A549 (cell line): ENCODE results near the gene MAGI2.
A peak's percentile ranks its signal among the peaks of the same experiment; 100 is the strongest.

ENCODE experiments used
- CHD2 ChIP-seq: fragments of 150-350 bp; IDR thresholded peaks from 2 replicates; pipeline ENCODE4 v1.6.1; 2014; ENCODE audit warnings: low read length; ENCODE audit not compliant: partially characterized antibody
- EP300 ChIP-seq, 2 experiments: fragments of >200 bp; sonication (Bioruptor Twin); formaldehyde crosslinking; IDR thresholded peaks; 2 replicates in 1 of 2; 3 replicates in 1 of 2; pipeline ENCODE4 v1.6.1; 2016 to 2017
- ESRRA ChIP-seq: fragments of 150-350 bp; IDR thresholded peaks from 2 replicates; pipeline ENCODE4 v1.6.1; 2014; ENCODE audit warnings: mild to moderate bottlenecking, low read length, borderline replicate concordance
- JUNB ChIP-seq: fragments of >200 bp; sonication (Bioruptor Twin); formaldehyde crosslinking; IDR thresholded peaks from 2 replicates; pipeline ENCODE4 v1.6.1; 2016
- MAFK ChIP-seq: fragments of 450-650 bp; IDR thresholded peaks from 2 replicates; pipeline ENCODE4 v1.6.1; 2014; ENCODE audit not compliant: partially characterized antibody
- MAZ ChIP-seq: fragments of 150-350 bp; IDR thresholded peaks from 2 replicates; pipeline ENCODE4 v1.6.1; 2014; ENCODE audit warnings: antibody characterized with exemption, low read depth, low read length, borderline replicate concordance
- POLR2A ChIP-seq: IDR thresholded peaks from 2 replicates; pipeline ENCODE4 v1.6.1; 2012; ENCODE audit warnings: mild to moderate bottlenecking, low read length
- POLR2AphosphoS2 ChIP-seq: conservative IDR thresholded peaks from 2 replicates; pipeline ENCODE4 v1.6.1; 2012; ENCODE audit warnings: low read length, improper control_type of control experiment, inconsistent platforms
- SMC3 ChIP-seq: fragments of >200 bp; sonication (Bioruptor Twin); formaldehyde crosslinking; IDR thresholded peaks from 3 replicates; pipeline ENCODE4 v1.6.1; 2018; ENCODE audit warnings: inconsistent platforms
- TF ChIP-seq, protein P1 (sequence below): fragments of >200 bp; sonication (Bioruptor Twin); formaldehyde crosslinking; IDR thresholded peaks from 3 replicates; pipeline ENCODE4 v1.5.1; 2016
- TF ChIP-seq, protein P2 (sequence below): fragments of 200-600 bp; sonication (generic); IDR thresholded peaks from 2 replicates; pipeline ENCODE4 v1.6.1; 2016; ENCODE audit warnings: antibody characterized with exemption, mild to moderate bottlenecking, moderate library complexity
- TF ChIP-seq, protein P3 (sequence below): fragments of >200 bp; sonication (Bioruptor Twin); formaldehyde crosslinking; IDR thresholded peaks from 3 replicates; pipeline ENCODE4 v1.6.1; 2016
- TF ChIP-seq, protein P4 (sequence below): IDR thresholded peaks from 2 replicates; pipeline ENCODE4 v1.6.1; 2012

DNA sequence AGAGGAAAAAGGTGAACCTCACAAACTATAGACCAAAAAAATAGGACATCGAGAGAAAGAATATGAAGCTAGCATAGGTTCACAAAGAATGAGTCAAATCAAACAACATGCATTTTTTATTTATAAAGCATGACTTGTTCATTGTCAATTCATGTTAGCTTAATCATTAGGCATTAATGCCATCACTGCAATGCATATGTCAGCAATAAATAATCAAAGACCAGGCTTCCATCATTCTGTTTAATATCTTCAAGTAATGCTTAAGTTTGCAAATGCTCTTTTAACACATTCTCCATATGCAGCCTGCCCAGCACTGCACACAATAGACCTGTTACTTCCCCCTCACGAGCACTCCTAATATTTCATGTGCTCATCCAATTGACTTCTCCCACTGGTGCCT, 8.9 kb upstream of the MAGI2 start:
- TF ChIP-seq, protein P1, sequence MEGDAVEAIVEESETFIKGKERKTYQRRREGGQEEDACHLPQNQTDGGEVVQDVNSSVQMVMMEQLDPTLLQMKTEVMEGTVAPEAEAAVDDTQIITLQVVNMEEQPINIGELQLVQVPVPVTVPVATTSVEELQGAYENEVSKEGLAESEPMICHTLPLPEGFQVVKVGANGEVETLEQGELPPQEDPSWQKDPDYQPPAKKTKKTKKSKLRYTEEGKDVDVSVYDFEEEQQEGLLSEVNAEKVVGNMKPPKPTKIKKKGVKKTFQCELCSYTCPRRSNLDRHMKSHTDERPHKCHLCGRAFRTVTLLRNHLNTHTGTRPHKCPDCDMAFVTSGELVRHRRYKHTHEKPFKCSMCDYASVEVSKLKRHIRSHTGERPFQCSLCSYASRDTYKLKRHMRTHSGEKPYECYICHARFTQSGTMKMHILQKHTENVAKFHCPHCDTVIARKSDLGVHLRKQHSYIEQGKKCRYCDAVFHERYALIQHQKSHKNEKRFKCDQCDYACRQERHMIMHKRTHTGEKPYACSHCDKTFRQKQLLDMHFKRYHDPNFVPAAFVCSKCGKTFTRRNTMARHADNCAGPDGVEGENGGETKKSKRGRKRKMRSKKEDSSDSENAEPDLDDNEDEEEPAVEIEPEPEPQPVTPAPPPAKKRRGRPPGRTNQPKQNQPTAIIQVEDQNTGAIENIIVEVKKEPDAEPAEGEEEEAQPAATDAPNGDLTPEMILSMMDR = no peak
- TF ChIP-seq ESRRA (no peak), MAFK (peak; percentile 95), EP300 (IDR thresholded peaks at IDR 0.05) (no peak), POLR2AphosphoS2 (no peak), POLR2A (no peak), CHD2 (no peak), JUNB (no peak), SMC3 (no peak), MAZ (no peak)
- TF ChIP-seq, protein P2, sequence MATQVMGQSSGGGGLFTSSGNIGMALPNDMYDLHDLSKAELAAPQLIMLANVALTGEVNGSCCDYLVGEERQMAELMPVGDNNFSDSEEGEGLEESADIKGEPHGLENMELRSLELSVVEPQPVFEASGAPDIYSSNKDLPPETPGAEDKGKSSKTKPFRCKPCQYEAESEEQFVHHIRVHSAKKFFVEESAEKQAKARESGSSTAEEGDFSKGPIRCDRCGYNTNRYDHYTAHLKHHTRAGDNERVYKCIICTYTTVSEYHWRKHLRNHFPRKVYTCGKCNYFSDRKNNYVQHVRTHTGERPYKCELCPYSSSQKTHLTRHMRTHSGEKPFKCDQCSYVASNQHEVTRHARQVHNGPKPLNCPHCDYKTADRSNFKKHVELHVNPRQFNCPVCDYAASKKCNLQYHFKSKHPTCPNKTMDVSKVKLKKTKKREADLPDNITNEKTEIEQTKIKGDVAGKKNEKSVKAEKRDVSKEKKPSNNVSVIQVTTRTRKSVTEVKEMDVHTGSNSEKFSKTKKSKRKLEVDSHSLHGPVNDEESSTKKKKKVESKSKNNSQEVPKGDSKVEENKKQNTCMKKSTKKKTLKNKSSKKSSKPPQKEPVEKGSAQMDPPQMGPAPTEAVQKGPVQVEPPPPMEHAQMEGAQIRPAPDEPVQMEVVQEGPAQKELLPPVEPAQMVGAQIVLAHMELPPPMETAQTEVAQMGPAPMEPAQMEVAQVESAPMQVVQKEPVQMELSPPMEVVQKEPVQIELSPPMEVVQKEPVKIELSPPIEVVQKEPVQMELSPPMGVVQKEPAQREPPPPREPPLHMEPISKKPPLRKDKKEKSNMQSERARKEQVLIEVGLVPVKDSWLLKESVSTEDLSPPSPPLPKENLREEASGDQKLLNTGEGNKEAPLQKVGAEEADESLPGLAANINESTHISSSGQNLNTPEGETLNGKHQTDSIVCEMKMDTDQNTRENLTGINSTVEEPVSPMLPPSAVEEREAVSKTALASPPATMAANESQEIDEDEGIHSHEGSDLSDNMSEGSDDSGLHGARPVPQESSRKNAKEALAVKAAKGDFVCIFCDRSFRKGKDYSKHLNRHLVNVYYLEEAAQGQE = no peak
- TF ChIP-seq, protein P3, sequence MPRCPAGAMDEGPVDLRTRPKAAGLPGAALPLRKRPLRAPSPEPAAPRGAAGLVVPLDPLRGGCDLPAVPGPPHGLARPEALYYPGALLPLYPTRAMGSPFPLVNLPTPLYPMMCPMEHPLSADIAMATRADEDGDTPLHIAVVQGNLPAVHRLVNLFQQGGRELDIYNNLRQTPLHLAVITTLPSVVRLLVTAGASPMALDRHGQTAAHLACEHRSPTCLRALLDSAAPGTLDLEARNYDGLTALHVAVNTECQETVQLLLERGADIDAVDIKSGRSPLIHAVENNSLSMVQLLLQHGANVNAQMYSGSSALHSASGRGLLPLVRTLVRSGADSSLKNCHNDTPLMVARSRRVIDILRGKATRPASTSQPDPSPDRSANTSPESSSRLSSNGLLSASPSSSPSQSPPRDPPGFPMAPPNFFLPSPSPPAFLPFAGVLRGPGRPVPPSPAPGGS = no peak
- TF ChIP-seq, protein P4, sequence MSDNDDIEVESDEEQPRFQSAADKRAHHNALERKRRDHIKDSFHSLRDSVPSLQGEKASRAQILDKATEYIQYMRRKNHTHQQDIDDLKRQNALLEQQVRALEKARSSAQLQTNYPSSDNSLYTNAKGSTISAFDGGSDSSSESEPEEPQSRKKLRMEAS = no peak
